GM12864 (cell line): ENCODE results near the gene NSA2.

Experiments
- DNase-seq: peaks from one replicate; pipeline ENCODE4 v3.0.0-alpha.2; 2011; ENCODE audit warnings: low read depth
- H3K4me3 ChIP-seq: 2 replicates; pipeline ENCODE4 v1.5.1; 2011; ENCODE audit warnings: mild to moderate bottlenecking, low read depth, low read length, control low read depth
- CTCF ChIP-seq: IDR thresholded peaks from 2 replicates; pipeline ENCODE4 v1.5.1; 2011; ENCODE audit warnings: low read depth, mild to moderate bottlenecking, moderate library complexity, low read length, control low read depth, inconsistent platforms; ENCODE audit errors: missing control alignments

The NSA2 gene

GRCh38 chr5:74761241-74761640 lies 5.8 kb upstream of the NSA2 start:
- no peak for TF ChIP-seq CTCF
- no peak overlapping the region for H3K4me3 ChIP-seq
- no peak for DNase-seq

- no peak for TF ChIP-seq CTCF
- no peak for DNase-seq
- H3K4me3 ChIP-seq, result no peak overlapping the region
Measured at GRCh38 chr5:74762599-74762998, 4.5 kb upstream of the NSA2 start.

- DNase-seq, result no peak
- no peak for TF ChIP-seq CTCF
- H3K4me3 ChIP-seq, result no peak overlapping the region
Measured at GRCh38 chr5:74763504-74763903, 3.5 kb upstream of the NSA2 start.

- no peak for DNase-seq
- H3K4me3 ChIP-seq, result no peak overlapping the region
- no peak for TF ChIP-seq CTCF
Measured at GRCh38 chr5:74765201-74765600, 1.8 kb upstream of the NSA2 start.

GRCh38 chr5:74765929-74766328 lies 1.1 kb upstream of the NSA2 start:
- no peak for TF ChIP-seq CTCF
- no peak for DNase-seq
- H3K4me3 ChIP-seq, result peak overlapping the region; percentile 82

- DNase-seq, result no peak
- peak; percentile 54 for TF ChIP-seq CTCF
Measured at GRCh38 chr5:74766418-74766848, 616 bp upstream of the NSA2 start.

GRCh38 chr5:74767579-74767913 lies 497 bp downstream of the NSA2 start:
- DNase-seq, result no peak
- TF ChIP-seq CTCF, result no peak
- H3K4me3 ChIP-seq, result peak overlapping the region; percentile 82

More at GRCh38 chr5:74766418-74766848, 616 bp upstream of the NSA2 start:
- H3K4me3 ChIP-seq, result peak overlapping the region; percentile 82
